GM19467 (cell line): ENCODE data around the gene HOXD9.

Source experiments
- ATAC-seq: cut with Tn5 transposase; IDR thresholded peaks from one replicate; pipeline ENCODE4 v1.9.1; 2021; ENCODE audit warnings: mild to moderate bottlenecking, moderate library complexity; ENCODE audit not compliant: unreplicated experiment

Gene HOXD9

DNA sequence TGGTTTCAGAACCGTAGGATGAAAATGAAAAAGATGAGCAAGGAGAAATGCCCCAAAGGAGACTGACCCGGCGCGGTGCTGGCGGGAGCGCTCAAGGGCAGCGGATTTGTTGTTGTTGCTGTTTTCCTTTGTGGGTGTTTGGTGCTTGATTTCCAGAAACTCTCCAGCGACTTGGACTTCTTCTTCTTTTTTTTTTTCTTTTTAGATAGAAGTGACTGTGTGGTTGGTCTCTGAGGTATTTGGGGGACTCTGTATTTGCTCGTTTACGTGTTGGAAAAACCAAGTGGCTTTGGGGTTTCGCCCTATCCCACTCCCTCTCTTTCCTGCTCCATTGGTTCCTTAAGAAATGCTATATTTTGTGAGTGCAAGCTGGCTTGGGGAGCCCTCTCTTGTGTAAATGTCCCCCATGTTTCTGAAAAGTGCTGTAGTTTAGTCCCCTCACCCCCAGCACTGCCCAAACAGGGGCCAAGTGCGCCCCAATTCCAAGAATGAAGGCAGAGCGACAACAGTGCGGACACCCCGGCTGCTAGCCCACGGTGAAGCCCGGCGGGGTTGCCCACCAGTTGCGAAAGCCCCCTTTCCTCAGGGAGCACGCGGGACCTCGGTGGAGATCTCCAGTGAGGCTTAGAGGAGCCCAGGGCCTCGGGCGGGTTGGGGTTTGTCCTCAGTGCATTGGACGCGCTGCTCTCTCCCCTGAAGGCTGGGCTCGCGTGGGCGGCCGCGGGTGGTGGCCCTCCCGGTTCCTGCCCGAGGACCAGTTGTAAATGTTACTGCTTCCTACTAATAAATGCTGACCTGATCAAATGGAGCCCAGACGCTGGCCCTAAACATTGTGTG lies 1.8 kb downstream of the HOXD9 start:
- no peak for ATAC-seq

DNA sequence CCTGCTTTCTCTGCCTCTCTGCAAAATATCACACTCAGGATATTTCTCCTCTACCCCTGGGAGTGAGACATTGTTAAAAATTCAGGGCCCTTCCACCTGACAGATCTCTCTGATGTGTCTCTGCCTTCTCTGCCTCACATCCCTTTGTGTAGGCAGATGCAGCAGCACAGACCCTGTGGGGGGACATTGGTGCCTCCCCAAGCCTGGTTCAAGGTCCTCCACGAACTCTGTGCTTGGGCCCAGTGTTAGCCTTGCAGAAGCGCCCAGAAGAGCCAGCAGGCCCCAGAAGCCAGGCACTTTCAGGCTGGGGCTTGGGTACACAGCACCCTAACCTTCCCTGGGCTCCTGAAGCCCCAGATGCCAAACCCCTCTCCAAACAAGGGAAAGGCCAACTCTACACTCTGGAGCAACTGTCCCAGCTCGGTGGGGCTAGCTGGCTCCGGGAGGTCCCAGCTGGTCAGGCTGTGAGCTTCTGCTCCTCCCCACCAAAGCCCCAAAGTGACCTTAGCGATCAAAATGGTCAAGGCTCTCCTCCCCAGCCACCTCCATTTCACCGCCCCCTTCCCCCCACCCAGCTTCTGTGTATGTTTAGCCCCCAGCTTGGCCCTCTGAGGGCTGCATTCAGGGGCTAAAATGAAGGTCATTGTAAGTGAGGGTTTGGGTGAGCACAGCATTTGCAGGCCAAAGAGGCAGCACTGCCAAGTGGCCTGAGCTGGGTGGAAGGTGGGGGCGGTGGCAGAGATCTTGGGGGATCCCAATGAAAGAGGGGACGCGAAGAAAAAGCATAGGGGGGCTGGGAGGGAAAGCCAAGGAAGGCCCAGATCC lies 2.6 kb downstream of the HOXD9 start:
- ATAC-seq: no peak

DNA sequence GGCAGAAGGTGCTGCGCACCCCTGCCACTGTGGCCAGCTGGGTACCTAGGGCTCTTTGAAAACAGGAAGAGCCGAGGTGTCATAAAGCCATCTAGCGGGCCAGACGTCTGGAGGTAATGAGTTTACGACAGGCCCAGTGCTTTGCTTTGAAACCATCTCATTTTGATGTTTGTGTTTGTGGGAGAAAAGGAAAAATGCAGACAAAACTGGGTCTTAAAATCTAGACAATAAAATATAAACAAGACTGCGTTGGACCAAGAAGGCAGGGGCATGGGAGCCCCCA lies 3.2 kb downstream of the HOXD9 start:
- ATAC-seq: no peak

DNA sequence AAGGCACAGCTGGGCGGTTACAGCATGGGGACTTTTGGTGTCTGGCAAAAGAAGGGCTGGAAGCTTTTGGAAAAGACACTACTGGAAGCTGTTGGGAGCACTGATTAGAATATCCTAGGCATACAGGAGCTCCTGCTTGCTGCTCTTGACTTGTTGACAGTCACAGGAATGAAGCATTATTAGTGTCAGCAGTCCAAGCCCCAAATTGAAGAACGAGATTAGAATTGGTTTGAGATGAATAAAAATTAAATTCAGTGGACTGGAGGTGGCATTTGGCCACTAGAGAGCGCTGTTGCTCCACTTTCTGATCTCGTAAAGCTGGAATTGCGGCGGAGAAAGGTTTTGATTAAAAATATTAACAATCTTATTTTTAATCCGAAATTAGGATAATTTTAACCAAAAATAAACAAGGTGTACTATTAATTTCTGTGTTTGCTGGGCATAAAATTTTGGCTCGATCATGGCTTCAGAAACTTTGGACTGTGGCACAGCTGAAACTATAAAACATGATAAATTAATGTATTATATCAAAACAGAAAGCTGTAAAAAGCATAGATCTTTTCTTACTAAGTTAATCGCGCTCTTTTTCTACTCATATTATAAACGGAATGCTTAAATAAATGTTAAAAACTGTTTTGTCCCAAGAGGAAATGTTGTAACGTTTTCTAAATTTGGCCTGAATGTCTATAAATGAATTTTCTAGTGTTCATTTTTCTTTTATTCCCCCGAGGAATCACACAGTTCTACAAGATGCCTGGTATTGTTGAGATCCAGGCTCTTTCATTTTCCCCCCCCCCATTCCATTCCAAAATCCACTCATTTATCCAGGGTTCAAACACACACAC lies 4.6 kb downstream of the HOXD9 start:
- ATAC-seq: no peak

DNA sequence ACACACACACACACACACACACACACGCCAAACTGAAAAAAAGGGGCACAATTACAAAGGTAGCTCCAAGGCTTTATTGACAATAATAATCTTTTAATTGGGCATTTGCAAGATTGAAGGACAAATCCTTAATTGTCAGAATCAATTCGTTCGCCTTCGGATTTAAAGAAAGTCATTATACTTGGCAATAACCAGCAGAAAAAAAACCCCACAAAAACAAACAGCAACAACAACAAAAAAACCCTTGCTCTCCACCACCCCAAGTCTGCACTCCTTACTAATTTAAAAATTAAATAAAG lies 5.2 kb downstream of the HOXD9 start:
- no peak for ATAC-seq

DNA sequence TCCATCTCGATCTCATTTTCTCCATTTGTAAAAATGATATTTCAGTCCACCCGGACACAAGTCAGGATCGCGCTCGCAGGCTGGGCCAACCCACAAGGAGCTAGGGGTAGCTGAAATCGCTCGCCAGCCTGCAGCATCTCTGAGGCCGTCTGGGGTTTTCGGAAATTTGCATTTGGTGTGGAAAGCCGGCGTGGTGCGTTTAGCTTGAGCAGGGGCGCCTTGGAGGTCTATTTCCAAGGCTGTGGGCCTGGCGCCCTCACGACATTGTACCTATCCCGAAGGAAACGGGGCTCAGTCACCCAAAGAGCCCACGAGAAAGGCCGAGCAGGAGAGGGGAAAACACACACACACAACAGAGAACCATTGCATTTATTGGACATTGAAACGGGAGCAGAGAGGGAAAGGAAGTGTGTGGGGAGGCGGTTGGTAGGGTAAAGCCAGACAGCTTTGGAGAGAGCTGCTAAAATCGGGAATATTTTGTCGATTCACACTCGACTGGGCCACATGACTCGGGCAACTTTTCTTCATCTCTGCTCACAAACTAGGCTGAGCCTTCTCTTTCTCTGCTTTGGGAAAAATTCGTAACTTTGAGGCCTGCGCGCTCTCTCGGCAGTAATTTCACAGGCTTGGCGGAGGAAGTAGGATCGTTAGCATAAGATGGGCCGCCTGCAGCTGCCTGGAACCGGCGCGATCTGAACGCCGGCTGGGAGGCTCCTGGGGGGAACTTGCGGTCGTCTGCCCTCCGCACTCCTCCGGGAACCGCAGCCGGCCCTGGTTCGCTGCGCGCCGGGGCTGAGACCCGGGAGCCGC lies 5.9 kb downstream of the HOXD9 start:
- no peak for ATAC-seq

DNA sequence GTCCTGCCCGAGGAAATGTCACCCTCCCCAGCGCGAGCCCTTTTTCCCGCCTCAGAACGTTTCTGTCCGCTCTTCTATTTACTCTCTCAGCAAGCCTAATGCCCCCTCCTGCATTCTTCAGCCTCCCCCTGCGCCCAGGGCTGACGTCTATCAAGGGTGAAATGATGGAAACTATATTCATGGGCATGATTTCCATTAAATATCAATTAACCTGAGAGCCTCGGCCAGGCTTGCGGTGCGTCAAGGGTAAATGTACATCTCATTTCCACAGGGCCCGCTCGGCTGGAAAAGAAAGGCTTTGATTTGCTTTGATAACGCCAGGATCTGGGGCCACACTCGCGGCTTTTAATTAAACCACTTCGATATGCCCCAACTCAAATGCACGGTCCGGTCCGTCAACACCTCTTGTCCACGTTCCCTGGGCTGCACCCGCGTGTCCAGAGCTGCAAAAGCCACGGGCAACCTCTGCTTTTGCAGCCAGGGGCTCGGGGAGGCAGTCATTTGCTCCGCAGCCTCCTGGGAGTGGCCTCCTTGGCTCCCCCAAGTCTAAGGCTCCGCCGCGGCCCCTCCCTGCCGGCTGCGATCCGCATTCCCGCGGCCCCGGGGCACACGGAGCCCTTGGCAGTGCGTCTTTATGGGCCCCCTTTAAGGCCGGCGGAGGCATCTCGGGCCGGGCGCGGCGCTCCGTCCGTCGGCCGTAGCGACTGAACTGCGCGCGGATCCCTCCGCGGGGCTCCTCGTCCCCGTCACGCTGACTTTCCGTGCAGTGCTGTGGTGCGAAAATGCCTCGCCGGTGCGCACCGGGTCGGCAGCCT lies 6.7 kb downstream of the HOXD9 start, which contains the start of gene HOXD8:
Gene HOXD8 (plus strand): TSS at position 724 of the 815 bp plus-strand sequence. CDS start 662 bp downstream, outside the sequence.
- ATAC-seq: no peak

DNA sequence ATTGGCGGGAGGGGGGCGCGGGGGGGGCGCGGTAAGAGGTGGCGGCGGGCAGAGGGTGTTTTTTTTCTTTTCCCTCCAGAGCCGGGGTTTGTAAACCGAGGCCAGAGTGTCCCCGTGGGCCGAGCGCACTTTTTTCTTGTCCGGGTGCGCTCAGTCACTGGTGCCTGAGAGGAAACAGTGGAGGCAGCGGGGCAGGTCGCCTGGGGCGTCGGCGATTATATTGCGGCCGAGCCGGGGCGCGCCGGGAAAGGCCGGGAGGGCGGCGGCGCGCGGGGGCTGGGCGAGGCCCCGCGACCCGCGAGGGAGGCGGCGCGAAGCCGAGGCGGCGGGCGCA lies 7.3 kb downstream of the HOXD9 start:
- no peak for ATAC-seq

DNA sequence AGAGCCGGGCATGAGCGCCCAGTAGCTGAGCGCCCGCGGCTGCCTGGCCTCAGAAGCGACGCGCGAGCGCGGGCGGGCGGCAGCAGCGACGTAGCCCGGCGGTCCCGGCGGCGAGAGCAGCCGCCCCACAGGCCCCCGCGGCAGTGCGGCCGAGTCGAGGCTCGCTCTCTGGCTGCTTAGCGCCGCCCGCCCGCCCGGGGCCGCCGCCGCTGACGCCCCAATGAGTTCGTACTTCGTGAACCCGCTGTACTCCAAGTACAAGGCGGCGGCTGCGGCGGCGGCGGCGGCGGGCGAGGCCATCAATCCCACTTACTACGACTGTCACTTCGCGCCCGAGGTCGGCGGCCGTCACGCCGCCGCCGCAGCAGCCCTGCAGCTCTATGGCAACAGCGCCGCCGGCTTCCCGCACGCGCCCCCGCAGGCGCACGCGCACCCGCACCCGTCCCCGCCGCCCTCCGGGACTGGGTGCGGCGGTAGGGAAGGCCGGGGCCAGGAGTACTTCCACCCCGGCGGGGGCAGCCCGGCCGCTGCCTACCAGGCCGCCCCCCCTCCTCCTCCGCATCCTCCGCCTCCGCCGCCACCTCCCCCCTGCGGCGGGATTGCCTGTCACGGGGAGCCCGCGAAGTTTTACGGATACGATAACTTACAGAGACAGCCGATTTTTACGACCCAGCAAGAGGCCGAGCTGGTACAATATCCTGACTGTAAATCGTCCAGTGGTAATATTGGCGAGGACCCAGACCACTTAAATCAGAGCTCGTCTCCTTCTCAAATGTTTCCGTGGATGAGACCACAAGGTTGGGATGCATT lies 7.8 kb downstream of the HOXD9 start:
- ATAC-seq: no peak

DNA sequence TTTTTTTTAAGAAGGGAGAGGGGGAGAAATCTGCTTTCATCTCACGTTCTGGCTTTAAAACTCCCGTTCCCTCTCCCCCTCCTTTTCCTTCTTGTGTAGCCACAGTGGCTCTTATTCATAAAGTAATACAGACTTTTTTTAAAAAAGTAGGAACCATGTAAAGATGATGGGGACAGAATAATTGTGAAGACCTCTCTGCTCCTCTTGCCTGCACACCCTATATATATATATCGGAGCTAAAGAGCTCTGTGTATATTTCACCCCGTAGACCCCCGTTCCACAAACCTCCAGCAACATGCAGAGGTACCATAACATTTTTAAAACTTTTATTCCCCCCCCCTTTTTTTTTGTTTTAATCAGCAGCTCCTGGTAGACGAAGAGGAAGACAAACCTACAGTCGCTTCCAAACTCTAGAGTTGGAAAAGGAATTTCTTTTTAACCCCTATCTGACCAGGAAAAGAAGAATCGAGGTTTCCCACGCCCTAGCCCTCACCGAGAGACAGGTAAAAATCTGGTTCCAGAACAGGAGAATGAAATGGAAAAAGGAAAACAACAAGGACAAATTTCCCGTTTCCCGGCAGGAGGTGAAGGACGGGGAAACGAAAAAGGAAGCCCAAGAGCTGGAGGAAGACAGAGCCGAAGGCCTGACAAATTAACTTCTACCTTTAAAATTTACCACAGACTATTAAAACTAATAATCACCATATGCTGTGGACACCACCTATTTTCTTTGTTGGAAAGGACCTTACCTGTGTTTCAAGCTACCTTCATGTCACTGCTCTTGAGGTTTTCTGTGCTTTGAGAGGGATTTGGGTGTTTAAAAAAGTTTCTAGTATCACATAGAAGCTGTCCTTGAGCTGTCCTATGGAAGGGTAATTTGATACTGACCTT lies 8.7 kb downstream of the HOXD9 start:
- ATAC-seq: no peak

DNA sequence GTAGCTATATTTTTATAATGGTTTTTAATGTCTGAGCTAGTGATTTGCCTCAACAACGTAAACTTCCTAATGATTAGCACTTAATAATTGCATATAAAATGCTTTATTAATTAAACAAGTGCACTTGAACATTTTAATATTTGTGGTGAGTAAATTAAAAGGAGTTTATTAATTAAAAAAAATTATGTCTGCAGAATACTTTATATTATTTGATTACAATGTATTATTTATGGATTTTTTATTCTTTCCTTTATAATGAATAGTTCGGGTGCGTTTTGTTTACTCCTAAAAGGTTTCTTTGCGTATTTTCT lies 9.3 kb downstream of the HOXD9 start:
- ATAC-seq: no peak

DNA sequence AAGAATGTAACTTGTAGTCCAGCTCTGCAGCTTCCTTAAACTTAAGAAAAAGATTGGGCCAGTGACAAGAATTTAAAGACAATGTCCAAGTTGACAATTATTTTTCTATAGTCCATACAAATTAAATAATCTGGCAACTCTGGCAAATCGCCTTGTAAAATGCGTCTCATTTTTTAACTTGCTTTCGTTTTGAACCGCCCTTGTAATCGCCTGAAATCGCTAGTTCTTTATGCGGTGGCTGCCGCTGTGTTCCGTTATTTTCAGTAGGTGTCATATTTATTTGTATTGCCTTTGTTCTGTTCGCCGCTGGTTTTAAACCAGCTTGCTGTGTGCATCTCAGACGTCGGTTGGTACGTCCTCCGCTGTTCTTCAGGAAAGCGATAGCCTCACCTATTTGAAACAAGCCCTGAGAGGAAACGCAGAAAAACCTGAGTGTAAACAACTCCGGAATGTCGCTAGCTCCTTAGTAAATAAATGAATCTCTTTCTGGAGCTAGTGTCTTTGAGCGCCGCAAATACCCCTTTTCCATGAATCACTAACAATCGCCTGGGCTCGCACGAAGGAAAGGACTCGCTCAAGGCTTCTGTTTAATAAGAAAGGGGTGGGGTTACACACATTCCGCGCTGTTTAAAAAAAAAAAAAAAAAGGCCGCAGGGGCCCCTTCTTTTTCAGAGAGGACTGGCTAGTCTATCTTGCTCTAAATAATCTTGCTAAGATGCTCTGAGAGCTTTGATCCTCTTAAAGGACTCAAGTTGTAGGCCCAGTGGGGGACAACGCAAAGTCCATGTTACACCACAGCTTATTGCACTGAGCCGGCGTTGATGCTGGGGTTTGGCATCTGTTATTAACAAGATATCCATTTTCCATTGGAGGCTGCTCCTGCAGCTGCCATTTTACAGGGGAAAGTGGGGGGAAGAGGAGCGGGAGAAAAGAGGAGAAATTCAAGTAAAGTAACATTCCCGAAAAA lies 10.0 kb downstream of the HOXD9 start:
- ATAC-seq: no peak

DNA sequence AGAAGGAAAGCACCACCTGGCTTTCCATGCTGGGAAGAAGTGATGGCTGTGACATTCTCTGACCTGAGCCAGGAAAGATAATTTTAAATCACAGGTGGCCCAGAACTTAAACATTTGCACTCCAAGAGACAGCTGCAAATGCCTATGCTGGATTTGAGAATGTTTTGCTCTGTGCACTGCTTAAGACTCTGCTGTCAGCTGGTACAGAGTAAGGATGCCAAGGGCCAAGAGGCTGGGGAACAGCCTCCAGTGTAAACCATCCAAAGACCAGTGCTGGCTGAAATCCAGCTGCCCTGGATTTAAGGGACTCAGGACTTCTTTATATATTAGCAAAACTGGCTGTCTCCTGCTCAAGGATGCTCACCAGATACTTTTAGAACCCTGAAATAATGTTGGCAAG lies 10.9 kb downstream of the HOXD9 start:
- no peak for ATAC-seq

DNA sequence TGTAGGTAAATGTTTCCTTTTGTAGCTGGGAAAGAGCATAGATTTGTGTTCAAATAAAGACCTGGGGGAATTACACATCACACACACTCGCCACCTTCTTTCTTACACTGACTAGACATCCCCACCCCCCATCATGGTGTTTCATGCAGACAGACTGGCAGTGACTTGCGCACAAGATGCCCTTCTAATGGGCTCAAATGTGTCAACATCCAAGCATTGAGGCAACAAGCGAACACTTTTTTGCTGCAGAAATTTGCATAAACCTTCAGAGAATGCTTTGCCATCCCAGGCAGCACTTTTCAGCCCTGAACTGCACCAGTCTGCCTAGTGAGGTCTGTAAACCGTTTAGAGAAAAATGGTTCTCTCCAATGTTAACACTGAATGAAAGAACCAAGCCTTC lies 11.5 kb downstream of the HOXD9 start:
- ATAC-seq: no peak

DNA sequence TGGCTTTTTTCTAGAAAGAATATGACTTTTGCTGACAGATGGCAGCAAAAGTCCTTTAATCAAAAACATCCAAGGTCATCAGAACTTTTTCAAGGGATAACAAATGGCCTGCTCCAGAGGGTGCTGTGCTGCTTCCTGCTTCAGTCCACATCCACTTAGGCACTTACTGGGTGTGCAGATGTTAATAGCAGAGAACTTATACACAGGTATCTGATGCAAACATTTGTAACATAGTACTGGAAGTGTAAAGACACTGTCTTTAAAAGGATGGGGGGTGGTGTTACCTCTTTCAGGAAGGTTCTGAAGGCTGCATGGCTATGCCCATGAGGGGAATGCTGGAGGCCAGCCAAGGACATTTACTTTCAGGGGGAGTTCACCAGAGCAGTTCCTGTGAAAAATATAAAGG lies 12.5 kb downstream of the HOXD9 start:
- no peak for ATAC-seq

DNA sequence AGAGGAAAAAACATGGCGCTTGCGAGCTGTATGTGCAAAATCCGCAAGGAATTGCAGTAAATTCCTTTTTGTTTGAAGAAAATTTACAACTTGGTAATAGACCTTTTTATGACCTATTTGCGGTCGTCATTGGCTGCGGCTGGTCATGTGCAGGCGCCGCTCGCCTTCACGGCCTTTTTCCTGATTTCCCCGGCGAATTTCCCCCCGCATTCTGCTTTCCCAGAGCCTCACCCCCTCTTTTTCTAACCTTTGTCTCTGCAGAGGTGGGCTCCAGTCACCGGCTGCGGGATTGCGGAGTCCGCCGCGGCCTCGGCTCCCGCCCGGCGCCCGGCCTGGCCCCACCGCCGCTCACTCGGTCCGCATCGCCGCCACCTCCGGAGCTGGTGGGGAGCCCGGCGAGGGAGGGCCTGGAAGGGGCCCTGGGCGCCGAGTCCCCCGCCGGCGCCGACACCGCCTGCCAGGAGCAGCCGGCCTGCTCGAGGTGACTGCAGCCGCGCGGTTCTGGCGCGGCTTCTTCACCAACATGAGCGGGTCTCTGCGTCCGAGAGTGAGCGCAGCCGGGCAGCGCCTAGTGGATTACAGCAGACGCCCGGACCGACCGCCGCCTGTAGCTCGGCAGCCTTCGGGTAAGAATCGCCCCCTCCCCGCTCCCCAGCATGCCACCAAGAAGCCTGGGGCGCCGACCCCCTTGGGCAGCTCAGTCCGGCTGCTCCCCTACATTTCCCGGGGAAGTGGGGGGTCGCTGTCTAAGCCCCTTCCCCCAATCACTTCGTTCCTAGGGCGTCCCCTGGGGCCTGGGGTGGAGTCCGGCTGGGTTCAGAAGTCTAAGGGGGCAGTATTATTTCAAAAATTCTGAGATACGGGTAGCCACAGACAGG lies 14.1 kb downstream of the HOXD9 start:
- no peak for ATAC-seq
